LHCN-M2 (cell line): ENCODE data around the gene IFI30. TPM values are rescaled to one million over a fixed set of nuclear protein-coding genes. Genes with fewer than 3 reads are reported as not detected.

Source experiments
- DNase-seq: peaks from one replicate; pipeline ENCODE4 v3.0.0-alpha.2; 2012; ENCODE audit warnings: low read depth
- total RNA-seq: library from RNA; depleted of rRNA; stranded (reverse); fragments of >200 nt; gene quantifications from 2 replicates; pipeline ENCODE4 v1.2.3, GENCODE V29; 2014; rRNA removed

The IFI30 gene
- total RNA-seq, 1 experiment from 2014 or later: 13.0 TPM

GRCh38 chr19:18224525-18225354 is 51.1 kb downstream of the IFI30 start:
- peak; percentile 97 for DNase-seq

GRCh38 chr19:18225355-18225701 is 51.7 kb downstream of the IFI30 start:
- no peak for DNase-seq

- DNase-seq: no peak
Measured at GRCh38 chr19:18225702-18226468, 52.3 kb downstream of the IFI30 start, which contains the start of gene PDE4C. PDE4C (minus strand) TSS chr19:18226438; CDS start chr19:18226415, 23 bp downstream.

GRCh38 chr19:18226956-18227780 is 53.6 kb downstream of the IFI30 start:
- DNase-seq: no peak

Other genes starting within 250 kb of the IFI30 start
- gene CCDC124, start 240.8 kb upstream of the IFI30 start, total RNA-seq: 60.8 and 62.1 TPM in 2 replicates
- gene KCNN1, start 206.7 kb upstream of the IFI30 start, total RNA-seq: 0.06 TPM in 1 of 2 replicates, not detected in the other
- gene ARRDC2, start 165.6 kb upstream of the IFI30 start, total RNA-seq: 9.0 and 15.0 TPM in 2 replicates
- gene IL12RB1, start 86.9 kb upstream of the IFI30 start, total RNA-seq: not detected in 2 replicates
- gene MAST3, start 76.0 kb upstream of the IFI30 start, total RNA-seq: 2.2 and 2.4 TPM in 2 replicates
- 21.2 and 40.6 TPM in 2 replicates for gene PIK3R2, start 20.6 kb upstream of the IFI30 start, total RNA-seq
- gene MPV17L2, start 19.4 kb downstream of the IFI30 start, total RNA-seq: 33.7 and 51.1 TPM in 2 replicates
- gene RAB3A, start 30.2 kb downstream of the IFI30 start, total RNA-seq: 1.4 and 1.7 TPM in 2 replicates
- gene PDE4C, start 52.6 kb downstream of the IFI30 start, total RNA-seq: 0.17 and 0.26 TPM in 2 replicates
- 0.06 and 0.13 TPM in 2 replicates for gene IQCN, start 100.6 kb downstream of the IFI30 start, total RNA-seq
- gene JUND, start 107.8 kb downstream of the IFI30 start, total RNA-seq: 47.3 and 60.9 TPM in 2 replicates
- 376 and 434 TPM in 2 replicates for gene LSM4, start 149.3 kb downstream of the IFI30 start, total RNA-seq
- 8.0 and 11.0 TPM in 2 replicates for gene PGPEP1, start 166.8 kb downstream of the IFI30 start, total RNA-seq
- gene GDF15, start 212.3 kb downstream of the IFI30 start, total RNA-seq: 109 and 147 TPM in 2 replicates
- not detected in 2 replicates for gene LRRC25, start 223.8 kb downstream of the IFI30 start, total RNA-seq
- 41.6 and 64.2 TPM in 2 replicates for gene SSBP4, start 245.6 kb downstream of the IFI30 start, total RNA-seq